ENCODE data around the gene PWWP2B. TPM values are rescaled to one million over a fixed set of nuclear protein-coding genes. Genes with fewer than 3 reads are reported as not detected.

PWWP2B gene
- total RNA-seq, 1 experiment from 2014 or later: 8.2 TPM

Other genes starting within 250 kb of the PWWP2B start
- 21.9 and 22.4 TPM in 2 replicates for gene DPYSL4, start 210.3 kb upstream of the PWWP2B start, total RNA-seq (2014; rRNA removed)
- gene STK32C, start 89.2 kb upstream of the PWWP2B start, total RNA-seq (2014; rRNA removed): 11.8 and 12.6 TPM in 2 replicates
- 3.7 and 5.1 TPM in 2 replicates for gene LRRC27, start 65.0 kb upstream of the PWWP2B start, total RNA-seq (2014; rRNA removed)
- 15.9 and 16.0 TPM in 2 replicates for gene INPP5A, start 140.6 kb downstream of the PWWP2B start, total RNA-seq (2014; rRNA removed)